Measurements from ENCODE around the gene GFOD1.
"Not testable (repeated sequence)": the region's sequence is repeated elsewhere in the genome, so short reads cannot be mapped to it uniquely, and the experiment has no call there.

The GFOD1 gene

GRCh38 chr6:13348334-13349113 lies 138.9 kb downstream of the GFOD1 start:
- DNase-seq, result no peak

GRCh38 chr6:13346245-13346644 lies 141.2 kb downstream of the GFOD1 start:
- DNase-seq, result no peak

GRCh38 chr6:13342414-13343019 lies 144.9 kb downstream of the GFOD1 start:
- no peak for DNase-seq

GRCh38 chr6:13339863-13340630 lies 147.4 kb downstream of the GFOD1 start:
- no peak for DNase-seq

- DNase-seq, result no peak
Observed at GRCh38 chr6:13338038-13338437, 149.4 kb downstream of the GFOD1 start.

GRCh38 chr6:13336553-13336952 lies 150.8 kb downstream of the GFOD1 start:
- DNase-seq, result peak; percentile 96

- no peak for DNase-seq
Observed at GRCh38 chr6:13334953-13335352, 152.4 kb downstream of the GFOD1 start.

- DNase-seq, result no peak
Observed at GRCh38 chr6:13332349-13332706, 155.1 kb downstream of the GFOD1 start.

GRCh38 chr6:13331516-13332348 lies 155.7 kb downstream of the GFOD1 start:
- peak; percentile 12 for DNase-seq

- DNase-seq, result no peak
Observed at GRCh38 chr6:13328875-13329183, 158.6 kb downstream of the GFOD1 start.

- peak; percentile 91 for DNase-seq
Observed at GRCh38 chr6:13328076-13328874, 159.1 kb downstream of the GFOD1 start, which contains the start of gene TBC1D7. Gene TBC1D7, minus strand, starts transcription at chr6:13328537. Its CDS starts 1,639 bp downstream, at chr6:13326898.

GRCh38 chr6:13327691-13328075 lies 159.7 kb downstream of the GFOD1 start:
- DNase-seq, result no peak

GRCh38 chr6:13326031-13326586 lies 161.3 kb downstream of the GFOD1 start:
- not testable (repeated sequence) for DNase-seq

GRCh38 chr6:13319891-13320564 lies 167.4 kb downstream of the GFOD1 start:
- no peak for DNase-seq

- no peak for DNase-seq
Observed at GRCh38 chr6:13318821-13319220, 168.6 kb downstream of the GFOD1 start.

GRCh38 chr6:13315896-13316295 lies 171.5 kb downstream of the GFOD1 start:
- DNase-seq, result no peak

GRCh38 chr6:13314806-13315205 lies 172.6 kb downstream of the GFOD1 start:
- DNase-seq, result no peak

- no peak for DNase-seq
Observed at GRCh38 chr6:13311155-13311554, 176.2 kb downstream of the GFOD1 start.

- DNase-seq, result no peak
Observed at GRCh38 chr6:13308332-13308731, 179.1 kb downstream of the GFOD1 start.

Data from fibroblast of upper back skin (primary cell).